Stimulated activated CD8-positive, alpha-beta memory T cell treated with anti-CD3 and anti-CD28 coated beads, Interleukin-12 subunit alpha, Interleukin-12 subunit beta, amount 100 ng/mL, for 24 hours (primary cell): ENCODE results near the gene PADI1.
A peak's percentile ranks its signal among the peaks of the same experiment; 100 is the strongest.

Source experiments
- DNase-seq: peaks from one replicate; pipeline ENCODE4 v3.0.0-alpha.2; 2020; ENCODE audit errors: extremely low read depth

PADI1 gene

DNA sequence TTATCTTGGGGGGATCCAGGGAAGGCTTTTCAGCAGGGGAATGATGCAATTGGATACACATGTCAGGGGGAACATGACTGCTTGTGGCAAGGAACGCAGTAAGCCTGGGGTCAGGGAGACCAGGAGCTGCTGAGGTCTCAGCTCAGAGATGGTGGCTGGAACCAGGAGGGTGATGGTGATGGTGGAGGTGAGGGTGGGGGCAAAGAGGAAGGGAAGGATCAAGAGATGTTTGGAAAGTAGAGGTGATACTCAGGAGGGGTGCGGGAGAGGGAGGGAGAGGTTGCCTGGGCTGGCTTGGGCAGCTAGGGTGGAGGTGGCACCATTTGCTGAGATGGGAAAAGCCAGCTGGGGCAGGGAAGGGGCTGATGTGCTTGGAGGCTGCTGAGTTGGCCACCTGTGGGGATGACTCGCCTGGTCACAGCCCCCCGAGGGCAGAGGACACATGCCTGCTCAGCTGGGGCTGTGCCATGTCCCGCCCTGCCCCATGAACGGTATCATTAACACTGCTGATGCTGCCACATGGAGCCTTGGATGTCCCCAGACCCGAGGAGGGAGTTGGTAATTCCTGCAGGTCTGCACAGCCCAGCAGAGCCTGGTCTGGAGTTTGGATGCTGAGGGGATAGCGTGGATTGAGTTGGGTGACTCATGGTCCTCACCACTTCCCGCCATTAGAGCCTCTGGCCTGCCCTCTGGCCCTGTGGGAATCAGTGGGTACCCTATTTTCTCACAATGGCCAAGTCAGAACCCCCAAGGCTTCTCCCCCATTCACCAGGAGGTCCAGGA is 6.3 kb upstream of the PADI1 start:
- no peak for DNase-seq

DNA sequence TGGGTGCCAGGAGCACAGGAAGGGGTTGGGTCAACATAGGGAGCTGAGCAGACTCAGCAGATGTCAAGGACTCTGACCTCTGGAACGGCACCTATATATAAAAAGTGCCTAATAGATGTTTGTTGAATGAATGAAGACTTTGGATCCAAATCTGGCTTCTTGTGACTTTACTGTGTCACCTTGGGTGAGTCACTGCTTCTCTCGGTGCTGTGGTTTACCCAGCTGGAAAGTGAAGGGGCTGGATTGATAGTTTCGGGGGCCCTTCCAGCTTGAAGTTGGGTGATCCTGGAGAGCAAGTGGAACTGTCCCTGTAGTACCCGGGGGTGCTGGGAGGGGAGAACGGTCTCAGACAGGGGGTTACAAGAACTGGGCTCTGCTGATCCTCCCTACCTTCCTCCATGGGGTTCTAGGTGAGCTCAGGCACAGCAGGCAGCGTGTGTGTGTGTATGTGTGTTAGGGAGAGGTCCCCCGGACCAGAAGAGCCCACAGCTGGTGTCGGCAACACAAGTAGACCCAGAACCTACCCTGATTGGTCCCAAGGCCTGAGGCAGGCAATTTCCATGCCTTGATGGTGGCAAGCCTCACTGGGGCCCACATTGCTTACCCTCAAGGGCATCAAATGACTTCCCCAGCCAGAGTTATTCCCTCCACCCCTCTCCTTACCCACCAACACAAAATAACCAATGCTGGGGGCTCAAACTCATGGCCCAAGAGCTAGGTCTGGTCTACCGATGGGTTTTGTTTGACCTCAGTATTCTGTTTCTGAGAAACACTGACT is 5.5 kb upstream of the PADI1 start:
- DNase-seq, result no peak

DNA sequence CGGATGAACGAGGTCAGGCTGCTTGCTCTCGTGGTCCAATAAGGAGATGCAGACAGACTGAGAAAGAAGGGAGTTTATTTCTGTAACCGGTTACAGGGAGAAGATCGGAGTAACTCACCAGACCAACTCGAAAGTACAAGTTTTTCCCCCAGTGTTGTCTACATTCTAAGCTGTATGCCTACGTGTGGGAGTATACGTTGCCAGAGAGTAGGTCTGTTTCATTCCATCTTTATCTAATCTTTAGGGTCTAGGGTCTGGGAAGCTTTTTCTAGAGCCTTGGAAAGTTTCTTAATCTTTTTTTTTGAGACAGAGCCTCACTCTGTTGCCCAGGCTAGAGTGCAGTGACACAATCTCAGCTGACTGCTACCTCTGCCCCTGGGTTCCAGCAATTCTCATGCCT is 4.7 kb upstream of the PADI1 start:
- no peak for DNase-seq

DNA sequence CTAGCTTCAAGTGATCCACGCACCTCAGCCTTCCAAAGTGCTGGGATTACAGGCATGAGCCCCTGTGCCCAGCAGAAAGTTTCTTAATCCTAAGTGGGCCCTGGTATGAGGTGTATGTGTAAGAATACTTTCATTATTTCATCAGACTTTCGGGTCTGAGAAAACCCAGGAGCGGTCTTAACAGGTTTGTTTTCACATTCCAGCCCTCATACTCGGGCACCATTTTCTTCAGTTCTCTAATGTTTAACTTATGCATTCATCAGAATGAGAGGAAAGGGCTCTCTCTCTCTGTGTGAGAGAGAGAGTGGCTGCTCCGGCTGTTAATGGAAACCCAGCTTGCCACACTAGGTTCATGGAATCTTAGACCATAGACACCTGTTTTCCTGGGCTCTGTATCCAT is 4.2 kb upstream of the PADI1 start:
- no peak for DNase-seq

DNA sequence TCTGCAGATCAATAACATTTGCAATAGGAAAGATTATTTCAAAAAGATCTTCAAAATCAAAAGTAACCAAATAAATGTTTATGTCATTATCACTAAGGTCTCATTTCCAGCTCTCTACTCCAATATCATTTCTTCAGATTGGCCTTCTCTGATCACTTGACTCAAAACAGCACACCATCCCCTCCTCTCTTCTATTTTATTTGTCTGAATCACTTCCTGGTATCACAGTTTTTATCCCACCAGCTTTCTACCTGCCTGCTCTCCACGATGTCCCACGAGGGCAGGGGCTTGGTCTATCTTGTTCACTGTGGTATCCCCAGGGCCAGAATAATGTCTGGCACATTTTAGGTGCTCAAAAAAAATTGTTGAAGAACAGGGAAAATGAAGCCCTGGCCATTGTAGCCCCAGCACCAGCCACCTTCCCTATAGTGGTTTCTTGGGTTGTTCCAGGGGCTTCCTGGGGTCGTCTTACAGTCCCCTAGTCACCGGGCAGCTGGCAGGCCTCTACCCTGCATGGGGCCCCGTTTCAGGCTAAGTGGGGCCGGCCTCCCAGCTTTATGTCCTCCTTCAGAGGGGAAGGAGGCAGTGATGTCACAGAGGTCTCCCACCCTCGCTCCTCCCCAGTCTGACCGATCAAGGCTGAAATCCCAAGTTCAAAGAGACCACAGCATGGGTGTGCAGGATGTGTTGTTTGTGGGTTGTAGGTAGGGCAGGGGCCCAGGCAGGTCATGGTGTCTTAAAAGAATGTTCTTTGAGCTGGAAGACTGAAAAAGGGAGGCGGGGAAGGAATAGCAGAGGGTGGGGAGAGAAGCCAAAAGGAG is 3.5 kb upstream of the PADI1 start:
- no peak for DNase-seq

DNA sequence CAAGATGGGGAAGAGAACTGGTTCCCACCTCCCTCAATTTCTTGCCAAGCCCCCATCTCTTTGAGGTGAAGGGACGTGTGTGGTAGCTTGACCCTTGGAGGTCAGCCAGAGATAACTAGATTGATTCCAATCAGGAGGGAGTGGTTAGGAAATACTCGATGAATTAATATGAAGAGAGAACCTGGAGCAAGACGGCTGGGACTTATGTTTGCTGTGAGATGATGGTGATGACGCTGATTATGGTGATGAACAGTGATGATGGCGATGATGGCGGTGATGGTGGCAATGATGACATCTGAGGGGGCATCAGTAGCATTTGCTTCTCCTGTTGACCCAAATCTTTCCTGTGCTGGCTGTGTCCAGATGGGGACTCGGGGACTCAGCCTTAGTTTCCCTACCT is 724 bp downstream of the PADI1 start:
- no peak for DNase-seq

DNA sequence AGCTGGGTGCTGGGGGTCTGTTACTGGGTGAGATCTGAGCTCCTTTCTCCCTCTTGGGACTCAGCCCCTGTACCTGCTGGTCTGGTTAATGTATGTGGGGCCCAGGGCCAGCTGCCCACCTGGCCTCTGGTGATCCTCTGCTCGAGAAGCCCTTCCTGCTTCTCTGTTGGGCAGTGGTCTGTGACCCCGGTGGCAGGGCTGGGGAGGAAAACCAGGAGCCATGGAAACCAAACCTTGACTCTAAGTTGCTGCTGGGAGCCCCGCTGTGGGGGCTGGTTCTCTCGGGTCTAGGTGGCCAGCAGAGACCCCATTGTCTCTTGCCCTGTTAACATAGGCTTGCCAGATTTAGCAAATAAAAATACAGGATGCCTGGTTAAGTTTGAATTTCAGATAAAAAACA is 1.3 kb downstream of the PADI1 start:
- no peak for DNase-seq

DNA sequence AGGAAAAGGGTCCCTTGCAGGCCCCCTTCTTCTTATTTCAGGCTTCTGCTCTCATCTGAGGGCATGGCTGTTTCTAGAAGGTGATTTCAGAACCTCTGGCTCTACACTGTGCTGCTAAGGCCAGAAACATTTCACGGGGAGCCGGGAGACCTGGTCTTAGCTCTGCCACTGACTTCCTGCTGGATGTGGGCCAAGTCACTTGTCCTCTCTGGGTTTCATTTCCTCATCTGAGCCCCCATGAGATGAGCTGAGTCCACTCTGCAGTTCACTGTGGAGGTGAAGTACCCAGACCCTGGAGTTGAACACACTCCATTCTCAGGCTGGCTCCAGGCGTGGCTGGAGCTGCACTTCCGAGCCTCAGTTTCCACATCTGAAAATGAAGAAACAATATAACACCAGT is 2.1 kb downstream of the PADI1 start:
- no peak for DNase-seq

DNA sequence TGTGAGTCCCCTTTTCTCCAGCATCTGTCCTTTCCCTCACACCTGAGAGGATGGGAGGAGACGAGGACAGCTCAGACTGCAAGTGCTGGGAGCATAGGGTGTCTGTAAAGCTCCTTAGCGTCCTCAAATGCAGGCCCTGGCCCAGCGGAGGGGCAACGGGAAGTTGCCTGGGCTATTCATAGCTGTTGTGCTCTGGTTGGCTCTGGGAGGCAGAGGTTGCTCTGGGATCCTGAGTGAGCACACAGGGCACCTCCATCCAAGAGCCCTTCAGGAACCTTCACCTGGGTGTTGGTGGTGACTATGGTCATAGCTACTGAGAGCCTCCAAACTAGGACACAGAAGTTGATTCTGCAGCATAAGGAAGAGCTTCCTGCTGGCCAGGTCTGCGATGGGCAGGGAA is 2.6 kb downstream of the PADI1 start:
- DNase-seq, result no peak

DNA sequence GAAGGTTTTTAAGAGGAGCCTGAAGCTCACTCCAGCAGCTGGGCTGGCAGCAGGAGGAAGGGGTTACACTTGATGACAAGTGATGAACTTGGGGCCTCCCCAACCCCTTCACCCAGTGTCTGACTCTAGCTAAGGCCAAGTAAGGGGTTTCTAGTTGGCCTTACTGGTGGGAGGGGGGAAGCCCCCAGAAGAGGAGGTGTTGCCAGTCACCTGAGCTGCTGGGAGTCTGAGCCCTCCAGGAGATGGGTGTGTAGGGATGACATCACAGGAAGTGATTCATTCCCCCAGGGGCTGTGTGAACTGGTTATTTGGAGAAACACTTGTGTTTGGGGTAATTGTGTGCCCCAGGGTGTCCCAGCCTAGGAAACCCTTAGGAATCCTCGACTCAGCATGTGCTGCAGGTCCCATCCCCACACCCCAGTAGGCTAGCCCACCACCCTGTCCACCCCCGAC is 3.1 kb downstream of the PADI1 start:
- DNase-seq, result peak; percentile 25

DNA sequence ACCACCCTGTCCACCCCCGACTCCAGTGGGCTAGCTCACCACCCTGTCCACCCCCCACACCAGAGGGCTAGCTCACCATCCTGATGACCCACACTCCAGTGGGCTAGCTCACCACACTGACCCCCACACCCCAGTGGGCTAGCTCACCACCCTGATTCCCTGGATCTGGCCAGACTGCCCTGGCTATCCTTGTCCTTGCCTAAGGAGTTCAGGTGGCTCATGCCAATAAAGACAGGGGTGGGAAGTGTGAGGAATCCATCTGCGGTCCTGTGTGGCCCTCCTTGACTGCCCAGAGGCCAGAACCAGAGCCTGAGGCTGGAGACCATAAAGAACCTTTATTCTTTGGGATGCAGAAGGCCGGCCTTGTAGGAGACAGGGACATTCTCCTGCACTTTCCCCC is 3.6 kb downstream of the PADI1 start:
- DNase-seq, result no peak

DNA sequence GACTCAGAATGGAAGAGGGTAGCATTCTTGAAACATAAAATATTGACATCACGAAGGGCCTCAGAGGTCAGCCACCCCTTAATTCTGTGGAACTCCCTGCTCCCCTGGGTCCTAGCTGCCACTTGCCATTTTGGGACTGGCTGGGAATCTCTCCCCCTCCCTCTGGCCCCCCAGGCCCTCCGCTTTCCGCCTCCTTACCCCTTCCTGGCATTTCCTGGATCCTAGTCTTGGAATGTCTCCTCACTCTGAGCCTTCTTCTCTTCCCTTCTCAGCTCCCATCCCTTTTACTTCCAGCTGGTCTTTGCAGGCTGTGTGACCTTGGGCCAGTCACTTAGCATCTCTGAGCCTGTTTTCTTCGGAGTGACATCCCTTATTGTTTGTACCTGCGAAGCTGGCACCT is 4.5 kb downstream of the PADI1 start:
- DNase-seq, result no peak

DNA sequence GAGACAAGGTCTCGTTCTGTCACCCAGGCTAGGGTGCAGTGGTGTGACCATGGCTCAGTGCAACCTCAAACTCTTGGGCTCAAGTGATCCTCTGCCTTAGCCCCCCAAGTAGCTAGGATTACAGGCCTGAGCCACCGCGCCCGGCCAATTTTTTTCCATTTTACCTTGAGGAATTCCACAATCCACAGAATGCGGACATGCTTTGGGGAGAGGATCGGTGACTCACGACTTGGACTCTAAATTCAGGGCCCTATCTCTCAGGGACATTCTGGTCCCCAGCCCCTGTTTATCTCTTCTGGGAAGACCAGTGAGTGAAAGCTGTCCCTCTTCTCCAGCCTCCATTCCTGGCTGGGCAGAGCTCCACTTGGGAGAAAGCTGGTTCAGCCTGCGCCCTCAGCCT is 5.2 kb downstream of the PADI1 start:
- no peak for DNase-seq

DNA sequence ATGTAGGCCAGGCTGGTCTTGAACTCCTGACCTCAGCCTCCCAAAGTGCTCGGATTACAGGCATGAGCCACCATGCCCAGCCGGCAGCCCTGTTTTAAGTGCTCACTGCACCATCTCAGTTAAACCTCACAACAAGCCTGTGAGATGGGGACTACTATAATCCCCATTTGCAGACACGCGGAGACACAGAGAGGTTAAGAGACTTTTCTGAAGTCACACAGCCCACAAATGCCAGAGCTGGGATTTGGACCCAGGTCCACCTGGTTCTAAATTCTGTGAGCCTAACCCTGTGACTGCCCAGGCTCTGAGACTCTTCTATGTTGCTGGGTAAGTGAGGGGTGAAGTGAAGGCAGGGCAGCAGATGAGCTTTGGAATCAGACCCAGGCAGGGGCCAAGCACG is 6.4 kb downstream of the PADI1 start:
- DNase-seq, result no peak

DNA sequence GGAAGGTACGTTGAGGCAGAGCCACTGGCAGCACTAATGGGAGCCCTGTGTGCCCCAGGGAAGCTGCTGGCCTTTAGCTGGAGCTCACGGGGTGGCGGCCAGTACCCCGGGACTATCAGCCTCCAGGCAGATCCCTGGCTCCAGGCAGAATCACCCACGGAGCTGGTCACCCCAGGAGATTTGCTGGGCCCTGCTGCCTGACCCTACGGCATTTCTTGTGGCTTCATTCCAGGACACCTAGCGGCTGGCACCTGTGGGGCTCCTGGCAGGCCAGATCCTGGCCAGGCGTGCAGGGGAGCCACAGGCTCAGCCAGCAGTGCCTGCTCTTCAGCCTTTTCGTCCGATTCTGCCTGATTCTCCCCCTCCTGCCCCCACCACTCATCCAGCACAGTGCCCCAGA is 7.1 kb downstream of the PADI1 start:
- DNase-seq, result no peak

DNA sequence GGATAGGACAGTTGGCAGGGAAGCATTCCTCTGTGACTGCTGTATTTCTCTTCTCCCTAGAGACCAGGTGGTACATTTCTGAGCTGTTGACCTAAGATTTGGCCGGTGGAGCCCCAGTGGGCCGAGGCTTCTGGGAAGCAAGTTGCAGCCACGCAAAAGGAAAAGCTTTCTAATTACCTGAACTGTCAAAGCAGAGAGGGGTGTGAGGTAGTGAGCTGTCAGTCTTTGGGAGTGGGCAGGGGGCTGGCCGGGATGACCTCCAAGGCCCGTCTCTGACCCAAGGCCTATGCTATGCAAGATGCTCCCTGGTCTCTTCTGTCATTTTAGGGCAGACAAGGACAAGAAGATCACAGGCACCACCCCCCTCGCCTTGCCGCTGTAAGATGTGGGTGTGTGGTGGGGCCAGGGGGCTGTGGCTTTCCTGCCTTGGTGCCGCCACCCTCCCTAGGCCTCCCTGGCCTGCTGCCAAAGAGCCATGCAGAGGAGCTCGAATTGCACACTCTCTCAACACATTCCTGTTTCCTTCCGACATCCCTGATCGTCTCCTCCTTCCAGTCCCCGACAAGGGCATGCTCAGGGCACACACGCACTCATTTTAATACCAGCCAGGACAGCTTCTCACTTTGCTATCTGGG is 7.7 kb downstream of the PADI1 start:
- peak; percentile 27 for DNase-seq

DNA sequence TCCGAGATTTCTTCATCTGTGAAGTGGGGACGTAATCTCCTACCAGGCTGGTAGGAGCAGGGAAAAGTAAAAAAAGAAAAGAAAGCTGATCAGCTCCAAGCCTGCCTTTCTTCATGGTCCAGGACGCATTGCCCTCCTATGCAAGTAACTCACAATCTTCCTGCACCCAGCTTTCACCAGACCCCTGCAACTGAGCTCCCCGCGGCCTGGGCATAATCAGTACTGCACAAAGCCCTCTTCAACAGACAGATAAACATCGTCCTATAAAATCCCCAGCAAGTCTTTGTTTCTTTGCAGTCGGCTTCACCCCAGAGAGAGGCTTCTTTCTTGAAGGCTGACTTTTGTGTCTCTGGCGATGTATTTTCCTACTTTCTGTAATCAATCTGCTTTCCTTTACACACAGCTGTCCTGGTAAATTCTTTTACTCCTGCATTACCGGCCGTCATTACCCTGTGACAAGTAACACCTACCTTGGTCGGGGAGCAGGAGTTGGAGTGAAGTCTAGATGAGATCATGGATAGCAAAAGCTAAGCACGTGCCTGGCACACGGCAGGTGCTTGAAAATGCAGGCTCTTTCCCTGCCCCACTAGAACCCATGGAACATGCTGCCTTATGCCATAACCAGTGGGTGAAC is 8.3 kb downstream of the PADI1 start:
- no peak for DNase-seq

DNA sequence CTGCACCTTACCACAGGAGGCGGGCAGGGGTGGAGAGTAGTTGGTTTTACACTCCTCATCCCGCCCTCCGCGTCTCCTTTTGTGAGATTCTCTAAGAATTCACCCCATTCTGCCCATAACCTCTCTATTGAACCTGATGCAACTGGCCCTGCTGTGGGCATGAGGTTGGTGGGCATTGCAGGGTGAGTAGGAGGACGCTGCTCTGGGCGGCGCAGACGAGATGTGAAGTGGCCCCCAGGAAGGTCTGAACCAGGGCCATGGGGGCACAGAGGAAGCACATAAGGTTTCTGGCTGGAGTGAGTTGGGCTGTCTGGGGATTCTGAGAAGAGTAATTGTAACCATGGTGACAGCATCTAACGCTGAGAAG is 8.8 kb downstream of the PADI1 start:
- no peak for DNase-seq

DNA sequence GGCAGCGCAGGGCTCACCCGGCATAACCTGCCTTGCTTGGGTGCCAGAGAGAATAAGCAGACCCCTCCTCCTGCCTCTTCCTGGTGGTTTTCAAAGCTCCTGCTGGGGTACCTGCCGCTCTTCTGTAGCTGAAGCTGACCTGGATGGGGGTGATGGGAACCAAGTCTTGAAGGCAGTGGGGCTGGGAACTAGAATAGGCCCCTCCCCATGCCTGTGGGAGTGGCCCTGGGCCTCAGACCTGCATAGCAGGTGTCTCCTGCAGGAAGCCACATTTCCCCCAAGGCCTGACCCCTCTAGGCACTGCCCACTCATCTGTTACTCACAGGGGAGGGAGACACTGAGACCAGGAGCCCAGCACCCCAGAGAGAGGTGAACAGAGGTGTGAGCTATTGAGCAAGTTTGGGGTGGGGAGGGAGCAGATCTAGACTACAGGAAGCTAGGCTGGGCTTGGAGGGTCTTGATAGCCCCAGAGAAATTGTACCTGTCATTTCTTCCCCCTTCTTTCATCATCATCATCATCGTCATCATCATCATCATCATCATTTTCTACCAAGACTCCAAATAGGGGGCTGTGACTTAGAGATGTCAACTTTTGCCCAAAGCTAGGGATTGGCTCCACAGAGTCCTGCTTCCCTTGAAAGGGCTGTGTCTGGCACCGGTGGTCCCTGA is 10.1 kb downstream of the PADI1 start:
- no peak for DNase-seq

DNA sequence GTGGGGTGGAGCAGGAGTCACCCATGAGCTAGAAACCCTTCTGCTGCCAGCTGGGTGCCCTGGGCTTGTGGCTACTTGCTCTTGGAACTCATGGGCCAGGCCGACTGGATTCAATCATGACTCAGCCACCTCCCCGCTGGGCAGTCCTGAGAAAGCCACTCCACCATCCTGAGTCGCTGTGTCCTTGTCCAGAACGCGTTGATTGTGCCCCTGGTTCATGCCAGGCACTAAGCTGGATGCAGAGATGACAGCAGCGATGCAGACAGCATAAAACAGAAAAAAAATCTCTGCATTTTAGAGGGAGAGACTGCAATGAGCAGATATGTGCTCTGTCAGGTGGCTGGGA is 10.6 kb downstream of the PADI1 start:
- DNase-seq, result no peak

DNA sequence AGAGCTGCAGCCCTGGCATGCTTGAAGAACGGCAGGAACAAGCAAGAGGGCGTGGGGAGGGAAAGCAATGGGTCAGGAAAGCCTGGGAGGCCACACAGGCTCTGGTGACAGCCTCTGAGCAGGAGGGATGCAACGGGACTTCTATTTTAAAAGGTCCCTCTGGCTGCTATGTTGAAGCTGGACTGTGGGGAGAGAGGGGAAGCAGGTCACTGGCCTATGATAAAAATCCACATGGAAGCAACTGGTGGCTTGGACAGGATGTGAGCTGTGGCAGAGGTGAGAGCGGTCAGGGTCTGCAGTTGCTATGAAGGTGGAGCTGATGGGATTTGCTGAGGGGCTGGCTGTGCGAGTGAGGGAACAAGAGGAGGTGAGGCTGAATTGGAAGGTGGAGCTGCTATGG is 11.2 kb downstream of the PADI1 start:
- DNase-seq, result no peak
